HG03095 (cell line): ENCODE results near the gene TJP1.
"Not testable (repeated sequence)": the region's sequence is repeated elsewhere in the genome, so short reads cannot be mapped to it uniquely, and the experiment has no call there.

Experiments used
- ATAC-seq: cut with Tn5 transposase; IDR thresholded peaks from one replicate; pipeline ENCODE4 v1.9.1; 2021; ENCODE audit warnings: moderate library complexity; ENCODE audit not compliant: unreplicated experiment

TJP1 gene

DNA sequence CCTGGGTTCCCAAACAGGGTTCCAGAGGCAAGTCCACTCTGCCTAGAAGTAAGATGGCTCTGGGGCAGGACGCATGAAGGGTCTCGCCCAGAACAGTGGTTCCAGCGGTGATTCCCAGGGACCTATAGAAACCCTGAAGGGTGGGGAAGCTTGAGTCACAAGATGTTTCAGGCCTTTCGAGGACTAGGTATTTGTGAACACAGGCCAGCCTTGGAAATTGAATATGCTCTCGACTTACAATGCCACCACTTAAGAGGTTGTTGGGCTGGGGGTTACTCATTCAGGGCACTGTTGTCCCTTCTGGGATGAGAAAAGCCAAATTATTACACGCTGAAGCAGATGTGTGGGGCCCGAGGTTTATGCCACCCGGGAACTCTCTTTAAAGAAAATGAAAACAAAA is 152.0 kb downstream of the TJP1 start:
- no peak for ATAC-seq

DNA sequence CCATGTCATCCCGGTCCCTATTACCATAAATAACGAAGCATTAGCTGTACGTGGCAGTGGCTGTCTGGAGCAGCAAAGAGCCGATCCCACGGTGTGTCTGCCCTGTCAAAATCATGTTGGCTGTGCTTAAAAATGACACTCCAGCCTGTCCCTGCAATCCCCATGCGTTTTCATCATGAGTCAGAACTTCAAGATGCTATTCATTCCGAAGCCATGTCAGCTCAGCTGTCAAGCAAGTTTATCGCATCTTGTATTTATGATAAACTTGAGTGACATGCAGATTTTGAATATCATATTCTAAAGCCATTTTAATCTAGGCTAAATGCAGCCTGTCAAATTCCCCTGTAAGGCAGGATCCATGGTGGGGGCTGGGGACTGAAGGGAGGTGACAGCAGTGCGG is 152.4 kb downstream of the TJP1 start:
- ATAC-seq = no peak

GRCh38 chr15:29668120-29668602 is 154.1 kb downstream of the TJP1 start:
- ATAC-seq = no peak

DNA sequence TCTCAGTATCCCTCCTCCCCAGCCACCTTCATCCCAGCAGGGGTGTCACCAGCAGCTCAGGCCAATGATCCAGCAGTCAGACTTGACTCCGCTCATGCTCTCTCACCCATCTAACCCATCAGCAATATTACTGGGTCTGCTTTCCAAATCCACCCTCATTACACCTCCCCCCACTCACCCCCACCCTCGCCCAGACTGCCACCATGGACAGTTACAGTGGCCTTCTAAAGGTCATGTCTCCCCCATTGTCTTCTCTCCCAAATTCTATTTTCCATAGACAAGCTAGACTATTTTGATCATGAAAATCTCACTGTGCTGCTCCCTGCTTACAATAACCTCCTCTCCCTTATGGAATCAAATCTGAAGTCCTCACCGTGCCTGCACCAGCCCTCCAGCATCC is 156.0 kb downstream of the TJP1 start:
- no peak for ATAC-seq

GRCh38 chr15:29665444-29666003 is 156.7 kb downstream of the TJP1 start:
- no peak for ATAC-seq

DNA sequence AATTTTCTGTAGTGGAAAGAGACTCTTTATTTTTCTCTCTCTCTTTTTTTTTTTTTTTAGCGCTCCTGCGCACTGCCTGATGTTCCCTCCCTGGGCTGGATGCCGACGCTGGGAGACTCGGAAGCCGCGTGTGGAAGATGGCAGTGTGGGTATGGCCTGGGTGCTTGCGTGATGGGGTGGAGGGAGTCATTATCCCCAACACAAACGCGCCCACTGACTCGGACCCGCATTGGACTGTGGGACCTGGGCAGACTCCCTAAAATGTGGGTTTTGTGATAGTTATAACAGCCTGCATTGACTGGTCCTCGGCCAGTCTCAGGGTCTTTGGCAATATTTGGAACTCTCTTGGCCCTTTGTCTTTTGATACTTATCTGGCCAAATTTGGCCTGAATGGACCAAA is 157.9 kb downstream of the TJP1 start:
- no peak for ATAC-seq

GRCh38 chr15:29657476-29657817 is 164.8 kb downstream of the TJP1 start:
- ATAC-seq = not testable (repeated sequence)

GRCh38 chr15:29656636-29657475 is 165.4 kb downstream of the TJP1 start:
- no peak for ATAC-seq

GRCh38 chr15:29652595-29652994 is 169.7 kb downstream of the TJP1 start:
- ATAC-seq = no peak

DNA sequence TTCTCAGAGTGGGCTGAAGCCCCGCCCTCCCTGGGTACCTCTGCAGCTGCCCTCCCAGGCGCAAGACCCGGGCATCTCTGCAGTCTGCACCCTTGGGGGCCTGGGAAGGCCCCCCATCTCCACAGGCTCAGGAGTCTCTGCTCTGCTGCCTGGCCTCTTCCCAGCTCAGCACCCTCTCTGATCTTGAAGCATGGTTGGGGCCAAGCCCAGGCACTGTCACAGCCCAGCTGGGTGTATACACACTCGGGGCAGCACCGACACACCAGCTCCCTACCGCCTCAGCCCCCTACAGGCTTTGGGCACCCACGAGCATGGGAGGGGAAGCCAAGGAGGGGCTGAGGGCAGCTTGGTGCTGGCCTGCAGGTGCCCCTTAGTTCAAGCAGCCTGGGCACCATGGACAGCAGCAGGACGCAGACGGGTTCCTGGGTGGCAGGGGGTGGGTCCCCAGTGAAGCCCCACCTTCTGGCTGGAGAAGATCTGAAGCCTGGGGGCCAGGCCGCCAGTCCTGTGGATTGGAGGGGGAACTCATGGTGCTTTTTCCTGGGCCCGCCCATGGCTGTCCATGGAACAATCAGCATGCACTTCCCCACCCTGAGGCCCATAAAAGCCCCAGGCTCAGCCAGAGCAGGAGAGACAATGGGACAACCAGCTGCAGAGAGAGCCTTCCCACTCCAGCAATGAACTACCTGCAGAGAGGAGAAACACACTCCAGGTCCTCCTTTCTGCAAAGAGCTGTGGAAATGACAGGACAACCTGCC is 170.6 kb downstream of the TJP1 start:
- no peak for ATAC-seq
